CD8-positive, alpha-beta memory T cell (primary cell): ENCODE data around the gene SNX33. TPM values are rescaled to one million over a fixed set of nuclear protein-coding genes. Genes with fewer than 3 reads are reported as not detected.

Experiments
- CTCF ChIA-PET: fragments of 350-600 bp; sonication (Branson Sonifier 250); formaldehyde crosslinking; loops from one replicate; lab custom pipeline; 2021; ENCODE audit warnings: antibody characterized with exemption; lab: Charles Lee
- POLR2A ChIA-PET: fragments of 350-600 bp; sonication (Branson Sonifier 250); formaldehyde crosslinking; loops from one replicate; lab custom pipeline; 2021; ENCODE audit warnings: antibody characterized with exemption; lab: Charles Lee
- DNase-seq, 5 donors: peaks; one replicate each; pipeline versions ENCODE4 v3.0.0 to v3.0.0-alpha.2; 2020 to 2022; ENCODE audit warnings: mixed read lengths in 1 of 5
- H3K27ac ChIP-seq: one replicate; pipeline ENCODE4 v1.7.0; 2013; ENCODE audit warnings: low read depth, mild to moderate bottlenecking, low read length, moderate library complexity
- H3K27me3 ChIP-seq: 2 replicates; pipeline ENCODE4 v1.7.0; 2013; ENCODE audit warnings: low read length, mild to moderate bottlenecking; ENCODE audit not compliant: insufficient read depth, poor library complexity, severe bottlenecking
- H3K36me3 ChIP-seq: 2 replicates; pipeline ENCODE4 v1.7.0; 2013; ENCODE audit warnings: mild to moderate bottlenecking, low read length, moderate library complexity; ENCODE audit not compliant: insufficient read depth
- H3K4me1 ChIP-seq: 2 replicates; pipeline ENCODE4 v1.7.0; 2013; ENCODE audit warnings: mild to moderate bottlenecking, low read length, moderate library complexity; ENCODE audit not compliant: insufficient read depth
- H3K4me3 ChIP-seq: 2 replicates; pipeline ENCODE4 v1.7.0; 2013; ENCODE audit warnings: mild to moderate bottlenecking, low read length
- H3K9me3 ChIP-seq: 2 replicates; pipeline ENCODE4 v1.7.0; 2013; ENCODE audit warnings: mild to moderate bottlenecking, low read length
- H3K27ac Mint-ChIP-seq, 8 donors: one replicate each; pipeline ENCODE4 v1.8.0; 2020 to 2021; ENCODE audit warnings: mixed read lengths in 8 of 8, mild to moderate bottlenecking in 6 of 8, inconsistent platforms in 3 of 8, moderate library complexity in 3 of 8
- H3K27me3 Mint-ChIP-seq, 2 donors: one replicate each; pipeline ENCODE4 v1.8.0; 2020 to 2021; ENCODE audit warnings: mixed read lengths in 2 of 2, mild to moderate bottlenecking in 1 of 2, moderate library complexity in 1 of 2
- H3K36me3 Mint-ChIP-seq, 3 donors: one replicate each; pipeline ENCODE4 v1.8.0; 2020 to 2021; ENCODE audit warnings: mixed read lengths in 3 of 3, inconsistent platforms in 1 of 3, mild to moderate bottlenecking in 1 of 3
- H3K4me1 Mint-ChIP-seq, 3 donors: one replicate each; pipeline ENCODE4 v1.8.0; 2020 to 2021; ENCODE audit warnings: mixed read lengths in 3 of 3, inconsistent platforms in 1 of 3, mild to moderate bottlenecking in 1 of 3
- H3K4me3 Mint-ChIP-seq, 7 donors: one replicate each; pipeline ENCODE4 v1.8.0; 2020 to 2021; ENCODE audit warnings: mixed read lengths in 7 of 7, mild to moderate bottlenecking in 6 of 7, moderate library complexity in 4 of 7, inconsistent platforms in 2 of 7
- H3K9me3 Mint-ChIP-seq, 5 donors: one replicate each; pipeline ENCODE4 v1.8.0; 2020 to 2022; ENCODE audit warnings: mixed read lengths in 5 of 5, mild to moderate bottlenecking in 3 of 5, moderate library complexity in 2 of 5, inconsistent platforms in 1 of 5
- polyA plus RNA-seq: library from polyadenylated mRNA; unstranded; fragments of 300-500 nt; fragmentation: Illumina TruSeq; gene quantifications from one replicate; pipeline ENCODE4 v1.2.3, GENCODE V29; 2021
- total RNA-seq, 2 experiments: library from RNA; stranded (reverse); gene quantifications; one replicate each; pipeline ENCODE4 v1.2.3, GENCODE V29; 2021

The SNX33 gene, protein sequence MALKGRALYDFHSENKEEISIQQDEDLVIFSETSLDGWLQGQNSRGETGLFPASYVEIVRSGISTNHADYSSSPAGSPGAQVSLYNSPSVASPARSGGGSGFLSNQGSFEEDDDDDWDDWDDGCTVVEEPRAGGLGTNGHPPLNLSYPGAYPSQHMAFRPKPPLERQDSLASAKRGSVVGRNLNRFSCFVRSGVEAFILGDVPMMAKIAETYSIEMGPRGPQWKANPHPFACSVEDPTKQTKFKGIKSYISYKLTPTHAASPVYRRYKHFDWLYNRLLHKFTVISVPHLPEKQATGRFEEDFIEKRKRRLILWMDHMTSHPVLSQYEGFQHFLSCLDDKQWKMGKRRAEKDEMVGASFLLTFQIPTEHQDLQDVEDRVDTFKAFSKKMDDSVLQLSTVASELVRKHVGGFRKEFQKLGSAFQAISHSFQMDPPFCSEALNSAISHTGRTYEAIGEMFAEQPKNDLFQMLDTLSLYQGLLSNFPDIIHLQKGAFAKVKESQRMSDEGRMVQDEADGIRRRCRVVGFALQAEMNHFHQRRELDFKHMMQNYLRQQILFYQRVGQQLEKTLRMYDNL
- total RNA-seq = 1 to 10 TPM; 3.1 to 3.5 TPM
- polyA plus RNA-seq = 1.1 TPM

DNA sequence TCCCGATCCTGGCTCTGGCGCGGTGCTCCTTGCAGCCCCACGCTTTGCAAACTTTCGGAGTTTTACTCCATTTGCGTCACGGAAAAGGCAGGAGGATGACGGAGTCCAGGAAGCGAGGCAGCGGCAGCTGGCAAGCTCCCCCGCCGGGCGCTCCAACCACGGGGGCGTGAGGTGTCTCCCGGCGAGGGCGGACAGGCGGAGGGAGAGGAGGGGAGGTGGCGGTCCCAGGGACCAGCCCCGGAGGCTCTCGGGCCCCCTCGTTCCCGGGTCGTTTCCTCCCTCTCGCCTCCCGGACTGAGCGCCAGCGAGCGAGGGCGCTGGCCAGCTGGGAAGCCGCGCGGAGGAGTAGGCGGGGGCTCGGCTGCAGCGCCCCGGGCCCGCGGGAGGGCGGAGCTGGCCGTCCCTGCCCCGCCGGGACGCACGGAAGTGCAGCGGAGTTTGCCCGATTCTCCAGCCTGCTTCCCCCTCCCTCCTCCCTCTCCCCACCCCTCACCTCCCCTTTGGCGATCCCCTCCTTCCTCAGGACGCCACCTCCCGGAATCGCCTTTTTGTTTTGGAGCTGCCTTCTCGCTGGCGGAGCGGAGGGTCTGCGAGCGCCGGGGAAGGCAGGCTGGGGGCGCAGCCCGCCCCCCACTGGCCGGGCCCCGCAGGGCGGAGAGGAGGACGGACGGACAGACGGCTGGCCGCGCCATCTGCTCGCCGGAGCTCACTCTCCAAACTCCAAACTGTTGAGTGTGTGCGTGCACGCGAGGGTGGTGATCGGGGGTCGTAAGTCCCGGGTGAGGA, at the start of gene SNX33:
TSS of gene SNX33 (plus strand) at position 543 of the 786 bp plus-strand sequence. CDS start 1,191 bp downstream, outside the sequence.
- peaks cover 34 to 57% (median 40%) of the 10 kb centered on the region in 3 donors for H3K4me1 Mint-ChIP-seq
- Histone ChIP-seq H3K4me3 (peak within 1 kb of the TSS; percentile 93), H3K9me3 (no peaks in the 10 kb centered on the region), H3K27ac (peak within 1 kb of the TSS; percentile 70), H3K27me3 (no peaks in the 10 kb centered on the region), H3K36me3 (no peaks in the 10 kb centered on the region), H3K4me1 (peaks cover 21% of the 10 kb centered on the region)
- H3K27ac Mint-ChIP-seq = peak within 1 kb of the TSS in 7 of 8 donors; percentile 66 to 92 (median 84)
- H3K36me3 Mint-ChIP-seq = peaks cover 0 to 7% (median 0%) of the 10 kb centered on the region in 3 donors
- H3K9me3 Mint-ChIP-seq = no peaks in the 10 kb centered on the region
- CTCF ChIA-PET = interaction anchor here (0.7 to 3.1 kb wide), 12 partner anchors 22 to 279 kb away, joined by 3 to 22 read pairs (median 4); partner anchors contain the start of genes MAN2C1, SNUPN and UBE2Q2
- peak; percentile 43 to 72 (median 45) for DNase-seq
- H3K27me3 Mint-ChIP-seq = no peaks in the 10 kb centered on the region
- peak within 1 kb of the TSS; percentile 83 to 93 (median 88) for H3K4me3 Mint-ChIP-seq
- POLR2A ChIA-PET = interaction anchor here (0.6 to 2.4 kb wide), 8 partner anchors 10 to 279 kb away, joined by 3 to 19 read pairs (median 6); partner anchors contain the start of genes MAN2C1, SIN3A and SNUPN

DNA sequence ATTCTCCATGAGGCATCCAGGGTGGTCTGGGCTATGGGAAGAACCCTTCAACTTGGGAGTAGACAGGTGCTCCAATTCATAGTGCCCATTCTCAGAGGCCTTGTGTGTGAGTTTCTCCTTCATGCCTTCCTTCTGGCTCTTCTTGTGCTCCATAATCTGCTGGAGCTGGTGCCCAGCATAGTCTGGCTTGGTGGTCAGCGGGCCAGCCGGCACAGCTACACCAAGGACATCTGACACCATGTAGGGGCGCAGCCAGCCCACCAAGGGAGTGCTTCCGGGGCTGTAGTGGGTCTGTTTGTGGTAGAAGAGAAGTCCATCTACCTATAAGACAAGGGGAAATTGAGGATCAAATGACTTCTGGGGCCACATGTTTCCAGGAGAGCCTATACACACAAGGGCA, 49.4 kb upstream of the SNX33 start:
- H3K36me3 ChIP-seq = peaks cover 26% of the 10 kb centered on the region
- no peaks in the 10 kb centered on the region for H3K9me3 ChIP-seq
- no peak overlapping the region for H3K27ac ChIP-seq
- Mint-ChIP-seq H3K9me3 (no peaks in the 10 kb centered on the region), H3K4me3 (peak overlapping the region in 3 of 7 donors; percentile 3 to 45 (median 34)), H3K27me3 (peaks cover 0 to 2% of the 10 kb centered on the region in 2 donors), H3K36me3 (peaks cover 12 to 66% (median 13%) of the 10 kb centered on the region in 3 donors), H3K27ac (peak overlapping the region in 6 of 8 donors; percentile 38 to 91 (median 56)), H3K4me1 (peaks cover 19 to 28% (median 20%) of the 10 kb centered on the region in 3 donors)
- peaks cover 14% of the 10 kb centered on the region for H3K4me1 ChIP-seq
- no peak for DNase-seq
- POLR2A ChIA-PET = no interaction called here
- CTCF ChIA-PET = interaction anchor here (0.9 to 1.9 kb wide), 7 partner anchors 8 to 219 kb away, joined by 3 to 8 read pairs (median 4); partner anchors contain the start of gene IMP3
- H3K4me3 ChIP-seq = no peak overlapping the region
- no peaks in the 10 kb centered on the region for H3K27me3 ChIP-seq

DNA sequence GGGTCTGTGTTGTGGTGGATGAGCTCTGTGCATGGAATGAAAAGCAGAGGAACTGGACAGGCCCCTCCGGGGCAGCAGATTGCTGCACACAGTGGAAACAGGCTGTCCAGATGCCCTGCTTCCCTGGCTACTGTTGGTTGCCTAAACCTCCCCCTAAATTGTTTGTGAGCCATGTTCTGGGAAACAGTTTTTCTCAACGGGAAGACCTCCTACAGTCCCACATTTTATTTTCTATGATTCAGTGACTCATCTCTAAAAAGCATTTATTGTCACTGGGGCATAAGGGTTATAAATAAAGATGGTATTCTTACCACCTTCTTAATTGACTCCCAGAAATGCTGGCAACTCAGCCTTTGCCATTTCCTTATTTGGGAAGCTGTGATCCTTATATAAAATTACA, 48.3 kb upstream of the SNX33 start:
- Mint-ChIP-seq H3K27me3 (peaks cover 0 to 2% of the 10 kb centered on the region in 2 donors), H3K36me3 (peaks cover 12 to 67% (median 17%) of the 10 kb centered on the region in 3 donors), H3K27ac (peak overlapping the region in 1 of 8 donors; percentile 50), H3K9me3 (no peaks in the 10 kb centered on the region), H3K4me1 (peaks cover 19 to 32% (median 24%) of the 10 kb centered on the region in 3 donors), H3K4me3 (no peak overlapping the region)
- Histone ChIP-seq H3K27me3 (no peaks in the 10 kb centered on the region), H3K36me3 (peaks cover 31% of the 10 kb centered on the region), H3K9me3 (no peaks in the 10 kb centered on the region), H3K4me3 (no peak overlapping the region), H3K27ac (no peak overlapping the region), H3K4me1 (peaks cover 14% of the 10 kb centered on the region)
- POLR2A ChIA-PET = no interaction called here
- no peak for DNase-seq
- CTCF ChIA-PET = interaction anchor here (0.9 kb wide), 1 partner anchor 9 kb away, joined by 3 read pairs; no protein-coding TSS in a partner anchor

DNA sequence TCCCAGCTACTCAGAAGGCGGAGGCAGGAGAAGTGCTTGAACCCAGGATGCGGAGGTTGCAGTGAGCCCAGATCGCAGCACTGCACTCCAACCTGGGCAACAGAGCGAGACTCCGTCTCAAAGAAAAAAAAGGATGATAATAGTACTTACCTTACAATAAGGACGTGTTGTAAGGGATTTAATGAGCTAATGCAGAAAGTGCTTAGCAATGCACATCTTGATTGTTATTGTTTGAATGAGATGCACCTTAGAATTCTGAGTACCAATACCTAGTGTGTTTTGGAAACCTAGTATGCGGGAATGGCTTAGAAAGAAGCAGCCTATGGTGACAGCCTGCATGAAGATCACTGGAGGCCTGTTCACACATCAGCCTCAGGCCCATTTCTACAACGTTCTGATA, 41.7 kb upstream of the SNX33 start:
- H3K4me1 Mint-ChIP-seq = peaks cover 40 to 57% (median 50%) of the 10 kb centered on the region in 3 donors
- peak overlapping the region; percentile 51 to 95 (median 85) for H3K27ac Mint-ChIP-seq
- no peak for DNase-seq
- Histone ChIP-seq H3K27me3 (no peaks in the 10 kb centered on the region), H3K4me1 (peaks cover 43% of the 10 kb centered on the region), H3K9me3 (no peaks in the 10 kb centered on the region), H3K36me3 (peaks cover 11% of the 10 kb centered on the region), H3K4me3 (peak overlapping the region; percentile 45), H3K27ac (peak overlapping the region; percentile 45)
- no peaks in the 10 kb centered on the region for H3K27me3 Mint-ChIP-seq
- peaks cover 11 to 43% (median 15%) of the 10 kb centered on the region in 3 donors for H3K36me3 Mint-ChIP-seq
- POLR2A ChIA-PET = interaction anchor here (0.7 to 2.3 kb wide), 6 partner anchors 20 to 154 kb away, joined by 3 to 19 read pairs (median 9); partner anchors contain the start of genes IMP3, PTPN9 and SNUPN
- H3K9me3 Mint-ChIP-seq = no peaks in the 10 kb centered on the region
- CTCF ChIA-PET = interaction anchor here (1.3 to 2.1 kb wide), 2 partner anchors 20 to 238 kb away, joined by 3 to 5 read pairs; partner anchors contain the start of gene SNUPN
- peak overlapping the region; percentile 33 to 88 (median 77) for H3K4me3 Mint-ChIP-seq

DNA sequence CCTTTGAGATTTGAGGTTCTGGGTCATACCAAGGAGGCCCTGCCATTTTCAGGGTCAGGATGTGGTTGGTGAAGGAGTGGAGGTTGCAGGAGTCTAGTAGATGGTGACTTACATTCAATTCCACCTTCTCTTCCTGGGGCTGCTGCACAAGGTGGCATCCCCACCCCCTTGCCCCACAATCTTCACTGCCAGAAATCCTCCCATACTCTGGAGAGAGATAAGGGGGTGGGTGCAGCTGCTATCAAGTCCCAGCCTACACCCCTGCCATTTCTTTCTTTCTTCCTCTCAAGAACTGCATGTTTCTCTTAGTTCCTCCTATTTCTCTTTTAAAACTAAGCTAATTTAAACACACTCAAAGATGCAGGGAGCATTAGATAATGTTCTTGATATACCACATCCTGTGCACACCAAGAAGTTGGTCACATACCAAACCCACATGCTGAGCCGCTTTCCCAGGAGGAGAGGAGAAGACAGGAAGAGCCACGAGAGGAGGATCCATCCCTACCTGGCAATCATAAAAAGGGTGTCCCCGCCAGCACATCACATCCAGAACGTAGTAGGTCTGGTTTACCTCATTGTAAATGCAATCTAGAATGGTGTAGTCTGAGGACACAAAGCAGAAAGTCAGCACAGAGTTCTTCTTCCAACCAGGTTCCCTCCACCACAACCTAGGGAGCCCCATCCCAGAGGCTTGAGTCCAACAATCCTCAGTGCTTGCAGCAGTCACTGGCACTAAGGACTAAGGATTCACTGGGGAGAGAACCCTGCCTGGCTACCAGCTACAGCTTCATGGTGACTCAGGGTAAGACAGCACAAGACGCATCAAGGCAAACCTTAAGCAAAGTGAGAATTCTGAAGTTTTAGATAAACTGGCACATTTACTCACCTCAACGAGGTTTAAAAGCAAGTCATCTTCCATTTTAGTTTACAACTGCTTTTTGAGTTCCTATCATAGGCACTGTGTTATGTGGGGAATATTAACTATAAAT, 40.7 kb upstream of the SNX33 start:
- Histone ChIP-seq H3K36me3 (peaks cover 10% of the 10 kb centered on the region), H3K27ac (peak overlapping the region; percentile 45), H3K27me3 (no peaks in the 10 kb centered on the region), H3K9me3 (no peaks in the 10 kb centered on the region), H3K4me1 (peaks cover 43% of the 10 kb centered on the region), H3K4me3 (peak overlapping the region; percentile 45)
- ChIA-PET CTCF (interaction anchor here (0.8 to 2.1 kb wide), 4 partner anchors 9 to 239 kb away, joined by 3 to 8 read pairs (median 5); partner anchors contain the start of genes IMP3 and SNUPN), POLR2A (interaction anchor here (0.6 to 2.3 kb wide), 9 partner anchors 10 to 1233 kb away, joined by 3 to 19 read pairs (median 8); partner anchors contain the start of genes IMP3, PTPN9, SNUPN and SNX33)
- Mint-ChIP-seq H3K9me3 (no peaks in the 10 kb centered on the region), H3K36me3 (peaks cover 11 to 38% (median 15%) of the 10 kb centered on the region in 3 donors), H3K27ac (peak overlapping the region; percentile 51 to 95 (median 85)), H3K4me1 (peaks cover 40 to 57% (median 50%) of the 10 kb centered on the region in 3 donors), H3K4me3 (peak overlapping the region; percentile 33 to 88 (median 77)), H3K27me3 (no peaks in the 10 kb centered on the region)
- DNase-seq = peak in 4 of 5 donors; percentile 5 to 51 (median 42)

DNA sequence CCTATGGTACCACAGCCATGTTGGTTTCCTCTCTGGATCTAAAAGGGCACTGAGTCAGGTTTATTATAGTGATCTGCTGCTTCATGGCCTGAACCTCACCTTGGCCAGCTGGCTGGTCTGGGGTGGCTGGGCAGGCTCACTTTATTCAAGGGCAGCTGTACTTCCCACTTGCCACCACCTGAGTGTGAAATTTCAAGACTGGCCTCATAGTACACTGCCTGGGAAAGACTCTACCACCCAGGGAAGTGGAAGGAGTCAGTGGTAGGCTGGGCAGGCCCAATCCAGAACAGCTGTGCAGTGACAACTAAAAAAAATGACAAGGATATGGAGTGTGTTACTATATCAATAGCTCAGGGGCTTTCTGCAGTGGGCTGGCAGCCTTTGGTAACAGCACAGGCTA, 30.9 kb upstream of the SNX33 start:
- Mint-ChIP-seq H3K27ac (peak overlapping the region in 3 of 8 donors; percentile 20 to 47 (median 42)), H3K27me3 (no peaks in the 10 kb centered on the region), H3K36me3 (peaks cover 8 to 70% (median 23%) of the 10 kb centered on the region in 3 donors), H3K4me3 (no peak overlapping the region), H3K4me1 (peaks cover 17 to 21% (median 20%) of the 10 kb centered on the region in 3 donors), H3K9me3 (no peaks in the 10 kb centered on the region)
- H3K27ac ChIP-seq = no peak overlapping the region
- H3K4me3 ChIP-seq = no peak overlapping the region
- peaks cover 14% of the 10 kb centered on the region for H3K4me1 ChIP-seq
- H3K27me3 ChIP-seq = no peaks in the 10 kb centered on the region
- POLR2A ChIA-PET = interaction anchor here (0.9 kb wide), 1 partner anchor 10 kb away, joined by 3 read pairs; no protein-coding TSS in a partner anchor
- H3K9me3 ChIP-seq = no peaks in the 10 kb centered on the region
- DNase-seq = no peak
- CTCF ChIA-PET = no interaction called here
- peaks cover 17% of the 10 kb centered on the region for H3K36me3 ChIP-seq
